SK-N-SH (cell line): ENCODE measurements around the gene TFF3. TPM values are rescaled to one million over a fixed set of nuclear protein-coding genes. Genes with fewer than 3 reads are reported as not detected.

ENCODE experiments used
- CTCF ChIA-PET: fragments of 300-600, 350-600 bp; formaldehyde crosslinking; extraction: SDS; loops from one replicate; lab custom pipeline; 2021; lab: Yijun Ruan, JAX
- POLR2A ChIA-PET: fragments of 350-600 bp; sonication (Branson Sonifier 250); formaldehyde crosslinking; extraction: SDS; loops from one replicate; lab custom pipeline; 2020; ENCODE audit warnings: antibody characterized with exemption, inconsistent platforms; lab: Yijun Ruan, JAX
- DNase-seq: peaks from one replicate; pipeline ENCODE4 v3.0.0; 2012
- H2AFZ ChIP-seq: fragments of 200-600 bp; sonication (generic); 2 replicates; pipeline ENCODE4 v1.8.1; 2016; ENCODE audit warnings: antibody characterized with exemption, mild to moderate bottlenecking, low read depth
- H3F3A ChIP-seq: fragments of 200-600 bp; sonication (generic); replicated peaks from 2 replicates; pipeline ENCODE3; 2016; ENCODE audit warnings: antibody characterized with exemption, mild to moderate bottlenecking; ENCODE audit not compliant: insufficient read depth
- H3K27ac ChIP-seq, 2 experiments: fragments of 200-500 bp in 1 of 2; fragments of 200-600 bp in 1 of 2; sonication (Bioruptor generic) in 1 of 2; sonication (generic), shearing (Covaris generic) in 1 of 2; 2 replicates each; pipeline versions ENCODE4 v1.5.1 to v1.6.1; 2014 to 2016; ENCODE audit warnings: low read depth in 2 of 2, inconsistent platforms in 1 of 2, low read length in 1 of 2, mild to moderate bottlenecking in 1 of 2, mixed read lengths in 1 of 2
- H3K27me3 ChIP-seq: fragments of 200-600 bp; sonication (generic), shearing (Covaris generic); 2 replicates; pipeline ENCODE4 v1.6.1; 2016; ENCODE audit warnings: mixed run types; ENCODE audit not compliant: insufficient read depth
- H3K36me3 ChIP-seq, 2 experiments: fragments of 200-500 bp in 1 of 2; fragments of 200-600 bp in 1 of 2; sonication (Bioruptor generic) in 1 of 2; sonication (generic) in 1 of 2; replicated peaks in 1 of 2; 2 replicates each; pipeline versions ENCODE3 to v1.5.1; 2014 to 2016; ENCODE audit warnings: low read length in 1 of 2, mild to moderate bottlenecking in 1 of 2; ENCODE audit not compliant: insufficient read depth in 2 of 2, control insufficient read depth in 1 of 2
- H3K4me1 ChIP-seq, 2 experiments: fragments of 200-500 bp in 1 of 2; fragments of 200-600 bp in 1 of 2; sonication (Bioruptor generic) in 1 of 2; sonication (generic), shearing (Covaris generic) in 1 of 2; 2 replicates each; pipeline versions ENCODE4 v1.5.1 to v1.6.1; 2014 to 2016; ENCODE audit warnings: low read depth in 1 of 2, low read length in 1 of 2, mixed run types in 1 of 2; ENCODE audit not compliant: insufficient read depth in 2 of 2, control insufficient read depth in 1 of 2
- H3K4me2 ChIP-seq: fragments of 200-600 bp; sonication (generic), shearing (Covaris generic); 2 replicates; pipeline ENCODE4 v1.6.1; 2017; ENCODE audit warnings: mixed run types
- H3K4me3 ChIP-seq, 2 experiments: fragments of 200-500 bp in 1 of 2; fragments of 200-600 bp in 1 of 2; sonication (Bioruptor generic) in 1 of 2; sonication (generic), shearing (Covaris generic) in 1 of 2; 2 replicates each; pipeline versions ENCODE4 v1.5.1 to v1.8.1; 2014 to 2016; ENCODE audit warnings: low read depth in 2 of 2, inconsistent platforms in 1 of 2, low read length in 1 of 2, mild to moderate bottlenecking in 1 of 2, mixed read lengths in 1 of 2, moderate library complexity in 1 of 2
- H3K79me2 ChIP-seq: fragments of 200-600 bp; sonication (generic); 2 replicates; pipeline ENCODE4 v1.8.1; 2017; ENCODE audit warnings: mild to moderate bottlenecking; ENCODE audit not compliant: insufficient read depth
- H3K9ac ChIP-seq: fragments of 200-600 bp; sonication (generic); 2 replicates; pipeline ENCODE4 v1.6.1; 2017; ENCODE audit warnings: mixed run types
- H3K9me2 ChIP-seq: fragments of 200-600 bp; sonication (generic); 2 replicates; pipeline ENCODE4 v1.6.1; 2017; ENCODE audit warnings: mixed run types
- H3K9me3 ChIP-seq: fragments of 200-600 bp; sonication (generic); 2 replicates; pipeline ENCODE4 v1.6.1; 2017; ENCODE audit warnings: mixed run types, mild to moderate bottlenecking, moderate library complexity
- H4K20me1 ChIP-seq: fragments of 200-600 bp; sonication (generic); 2 replicates; pipeline ENCODE4 v1.6.1; 2017; ENCODE audit warnings: mild to moderate bottlenecking, mixed run types; ENCODE audit not compliant: insufficient read depth
- CHD2 ChIP-seq: fragments of 150-350 bp; IDR thresholded peaks from 2 replicates; pipeline ENCODE4 v1.6.1; 2018; ENCODE audit warnings: low read length; ENCODE audit not compliant: partially characterized antibody
- ELF1 ChIP-seq: IDR thresholded peaks from 2 replicates; pipeline ENCODE4 v1.4.0; 2012
- EZH2phosphoT487 ChIP-seq: fragments of 200-600 bp; sonication (generic); IDR thresholded peaks from 2 replicates; pipeline ENCODE4 v1.6.1; 2017; ENCODE audit warnings: low read depth, mixed run types, mild to moderate bottlenecking, antibody characterized with exemption, moderate library complexity, borderline replicate concordance
- FOSL2 ChIP-seq: IDR thresholded peaks from 2 replicates; pipeline ENCODE4 v1.4.0; 2012; ENCODE audit warnings: low read depth, mild to moderate bottlenecking, moderate library complexity, borderline replicate concordance
- IRF3 ChIP-seq: fragments of 150-350 bp; IDR thresholded peaks from 2 replicates; pipeline ENCODE4 v1.6.1; 2016; ENCODE audit warnings: mild to moderate bottlenecking, low read depth, low read length
- NFIC ChIP-seq: IDR thresholded peaks from 2 replicates; pipeline ENCODE4 v1.4.0; 2012; ENCODE audit warnings: borderline replicate concordance
- NRF1 ChIP-seq: IDR thresholded peaks from 2 replicates; pipeline ENCODE4 v1.6.1; 2012; ENCODE audit warnings: low read depth, mild to moderate bottlenecking, low read length
- RAD21 ChIP-seq: IDR thresholded peaks from 2 replicates; pipeline ENCODE4 v1.6.1; 2012; ENCODE audit warnings: mild to moderate bottlenecking, low read length
- RCOR1 ChIP-seq: fragments of 150-350 bp; IDR thresholded peaks from 2 replicates; pipeline ENCODE4 v1.6.1; 2017; ENCODE audit warnings: antibody characterized with exemption, low read length
- RXRA ChIP-seq: IDR thresholded peaks from 2 replicates; pipeline ENCODE4 v1.4.0; 2012; ENCODE audit warnings: low read depth, mild to moderate bottlenecking, borderline replicate concordance
- SMC3 ChIP-seq: IDR thresholded peaks from 2 replicates; pipeline ENCODE4 v1.6.1; 2012; ENCODE audit warnings: low read depth, low read length, improper control_type of control experiment
- TAF1 ChIP-seq: IDR thresholded peaks from 2 replicates; pipeline ENCODE4 v1.6.1; 2012; ENCODE audit warnings: low read depth, mild to moderate bottlenecking, low read length, moderate library complexity, borderline replicate concordance
- WGBS: methylation state at CpG from one replicate; pipeline ENCODE4 v1.1.6; 2017; ENCODE audit warnings: low lambda C conversion rate; 5-methylcytosine and 5-hydroxymethylcytosine counted together
- polyA plus RNA-seq, 3 experiments: library from polyadenylated mRNA; depleted of rRNA; stranded (reverse); fragments of >200 nt; gene quantifications; 2 replicates each; pipeline ENCODE4 v1.2.3, GENCODE V29; 2012
- TF ChIP-seq, protein P1 (sequence below): IDR thresholded peaks from 2 replicates; pipeline ENCODE4 v1.4.0; 2012; ENCODE audit warnings: low read depth
- TF ChIP-seq, protein P2 (sequence below): fragments of 150-350 bp; IDR thresholded peaks from 2 replicates; pipeline ENCODE4 v1.6.1; 2017; ENCODE audit warnings: antibody characterized with exemption, low read length, low read depth, borderline replicate concordance

The TFF3 gene
- polyA plus RNA-seq, 1 of the 3 experiments (the other 2 are of a cell fraction), result not detected

DNA sequence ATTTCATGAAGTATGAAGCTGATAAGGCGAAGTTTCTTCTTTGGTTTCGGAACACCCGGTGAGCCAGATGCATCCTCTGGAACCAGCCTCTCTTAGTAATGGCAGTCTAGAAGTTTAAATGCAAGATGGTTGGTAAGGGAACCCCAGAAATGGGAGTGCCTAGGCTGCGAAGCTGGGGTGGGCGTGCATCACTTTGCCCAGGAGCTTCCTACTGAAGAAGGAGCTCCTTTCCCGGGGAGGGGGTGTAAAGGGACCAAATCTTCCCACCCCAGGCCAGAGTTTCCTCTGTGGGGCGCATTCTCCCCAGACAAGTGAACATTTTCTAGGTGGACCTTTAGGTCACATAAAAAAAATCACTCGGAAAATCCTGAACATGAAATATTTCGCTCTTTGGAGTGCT lies 31.2 kb upstream of the TFF3 start:
- Histone ChIP-seq H3K9ac (no peak overlapping the region), H3K4me3 (no peak overlapping the region), H3K27ac (no peak overlapping the region), H3K79me2 (no peaks in the 10 kb centered on the region), H3K9me3 (no peaks in the 10 kb centered on the region), H3K4me1 (no peaks in the 10 kb centered on the region), H3F3A (no peaks in the 10 kb centered on the region), H2AFZ (no peak overlapping the region), H3K27me3 (no peaks in the 10 kb centered on the region), H3K9me2 (no peaks in the 10 kb centered on the region), H4K20me1 (no peaks in the 10 kb centered on the region), H3K36me3 (no peaks in the 10 kb centered on the region), H3K4me2 (no peak overlapping the region)
- 61% methylated on average over 9 of the region's 9 CpGs for whole genome bisulfite sequencing
- TF ChIP-seq EZH2phosphoT487, result no peak
- TF ChIP-seq, protein P1, sequence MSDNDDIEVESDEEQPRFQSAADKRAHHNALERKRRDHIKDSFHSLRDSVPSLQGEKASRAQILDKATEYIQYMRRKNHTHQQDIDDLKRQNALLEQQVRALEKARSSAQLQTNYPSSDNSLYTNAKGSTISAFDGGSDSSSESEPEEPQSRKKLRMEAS, result no peak
- no peak for TF ChIP-seq TAF1
- TF ChIP-seq ELF1, result no peak
- no peak for TF ChIP-seq NFIC
- TF ChIP-seq, protein P2, sequence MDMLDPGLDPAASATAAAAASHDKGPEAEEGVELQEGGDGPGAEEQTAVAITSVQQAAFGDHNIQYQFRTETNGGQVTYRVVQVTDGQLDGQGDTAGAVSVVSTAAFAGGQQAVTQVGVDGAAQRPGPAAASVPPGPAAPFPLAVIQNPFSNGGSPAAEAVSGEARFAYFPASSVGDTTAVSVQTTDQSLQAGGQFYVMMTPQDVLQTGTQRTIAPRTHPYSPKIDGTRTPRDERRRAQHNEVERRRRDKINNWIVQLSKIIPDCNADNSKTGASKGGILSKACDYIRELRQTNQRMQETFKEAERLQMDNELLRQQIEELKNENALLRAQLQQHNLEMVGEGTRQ, result no peak
- TF ChIP-seq NRF1, result no peak
- TF ChIP-seq RCOR1, result no peak
- no peak for TF ChIP-seq FOSL2
- TF ChIP-seq CHD2, result no peak
- TF ChIP-seq RXRA, result no peak
- POLR2A ChIA-PET, result no interaction called here
- CTCF ChIA-PET, result no interaction called here
- DNase-seq, result no peak

DNA sequence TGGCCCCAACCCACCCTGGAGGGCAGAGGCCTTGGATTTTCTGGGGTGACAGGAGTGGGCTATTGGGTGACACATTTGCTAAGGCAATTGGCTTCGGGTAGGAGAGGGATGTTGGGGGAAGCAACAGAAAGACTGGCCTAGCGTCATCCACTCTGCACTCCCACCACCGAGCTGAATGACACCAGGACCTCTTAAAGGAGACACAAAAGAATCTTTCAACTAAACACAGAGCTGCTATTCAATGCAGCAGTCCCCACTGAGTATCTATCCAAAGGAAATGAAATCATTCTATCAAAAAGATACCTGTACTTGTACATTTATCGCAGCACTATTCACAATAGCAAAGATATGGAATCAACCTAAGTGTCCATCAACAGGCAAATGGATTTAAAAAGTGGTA lies 29.4 kb upstream of the TFF3 start:
- H3K79me2 ChIP-seq, result no peaks in the 10 kb centered on the region
- TF ChIP-seq SMC3 (no peak), IRF3 (no peak), EZH2phosphoT487 (no peak), FOSL2 (no peak), RAD21 (no peak)
- H3F3A ChIP-seq, result no peaks in the 10 kb centered on the region
- 32% methylated on average over 4 of the region's 4 CpGs for WGBS
- no peak overlapping the region for H3K4me2 ChIP-seq
- no peak for DNase-seq
- POLR2A ChIA-PET, result no interaction called here
- H3K4me1 ChIP-seq, result no peaks in the 10 kb centered on the region
- no peak overlapping the region for H3K27ac ChIP-seq
- no peaks in the 10 kb centered on the region for H3K27me3 ChIP-seq
- no peak overlapping the region for H3K9ac ChIP-seq
- H2AFZ ChIP-seq, result no peak overlapping the region
- H3K9me2 ChIP-seq, result no peaks in the 10 kb centered on the region
- H3K9me3 ChIP-seq, result no peaks in the 10 kb centered on the region
- H3K36me3 ChIP-seq, result no peaks in the 10 kb centered on the region
- CTCF ChIA-PET, result no interaction called here
- H3K4me3 ChIP-seq, result no peak overlapping the region
- no peaks in the 10 kb centered on the region for H4K20me1 ChIP-seq
